ENCODE measurements around the gene KCNN3. TPM values are rescaled to one million over a fixed set of nuclear protein-coding genes. Genes with fewer than 3 reads are reported as not detected.

KCNN3 gene
- total and polyA plus RNA-seq, 2 of the 8 experiments (the other 6 are each of a cell fraction or from before 2014, with no cell fraction given) = 2.8 to 3.7 TPM

GRCh38 chr1:154730986-154731489 lies 139.0 kb downstream of the KCNN3 start:
- H2BK5ac ChIP-seq (ENCODE audit: low read depth, low read length) = peak overlapping the region; percentile 85; the same call in 1 of the 2 replicates
- H2BK120ac ChIP-seq (replicated peaks; ENCODE audit: low read depth, low read length) = no peak overlapping the region
- H2AK5ac ChIP-seq (ENCODE audit: low read depth, low read length) = 0 out of 2 replicates have a peak overlapping the region, but pooled peaks have one; percentile 41
- H3K36me3 ChIP-seq (ENCODE audit: control insufficient read depth in 2 of 4, insufficient read depth in 4 of 4, low read length in 3 of 4) = no peaks in the 10 kb centered on the region
- no peak for FAIRE-seq
- no peaks in the 10 kb centered on the region for H3K23me2 ChIP-seq (ENCODE audit: low read depth, low read length)
- H3K27ac ChIP-seq (ENCODE audit: low read depth, low read length) = no peak overlapping the region
- H3K4me3 ChIP-seq (ENCODE audit: extremely low read depth in 1 of 4, insufficient read depth in 2 of 4, low read depth in 3 of 4, low read length in 4 of 4) = no peak overlapping the region
- no peak overlapping the region for H2AFZ ChIP-seq (ENCODE audit: low read length)
- no peaks in the 10 kb centered on the region for H3K79me2 ChIP-seq (ENCODE audit: control insufficient read depth in 1 of 2, insufficient read depth in 2 of 2, low read length in 2 of 2)
- H2BK12ac ChIP-seq (ENCODE audit: low read depth, low read length) = peak overlapping the region; percentile 91
- no peak for DNase-seq (ENCODE audit: low read depth in 1 of 2, low spot score in 2 of 2)
- H3K23ac ChIP-seq (ENCODE audit: insufficient read length) = no peak overlapping the region
- no peak overlapping the region for H3K56ac ChIP-seq (replicated peaks; ENCODE audit: insufficient read length, low read depth, low read length)
- no peak overlapping the region for H3K4me2 ChIP-seq (ENCODE audit: insufficient read depth in 1 of 2, low read depth in 2 of 2, low read length in 2 of 2)
- H3K79me1 ChIP-seq (ENCODE audit: low read depth, low read length) = no peaks in the 10 kb centered on the region
- H2BK15ac ChIP-seq (ENCODE audit: low read length) = no peak overlapping the region
- no peaks in the 10 kb centered on the region for H4K20me1 ChIP-seq (replicated peaks in 1 of 2; ENCODE audit: control insufficient read depth in 1 of 2, insufficient read depth in 2 of 2, low read length in 2 of 2)
- H3K18ac ChIP-seq (ENCODE audit: extremely low read depth, low read length) = peak overlapping the region; percentile 26
- no peak overlapping the region; the same call in 1 of the 2 replicates for H4K8ac ChIP-seq (ENCODE audit: extremely low read depth, insufficient read depth, low read length)
- no peak overlapping the region for H4K91ac ChIP-seq (replicated peaks; ENCODE audit: insufficient read length, low read length)
- TF ChIP-seq KDM5A (IDR thresholded peaks at IDR 0.05; ENCODE audit: low read length) = no peak
- TF ChIP-seq EGR1 (IDR thresholded peaks at IDR 0.05; ENCODE audit: borderline replicate concordance, low read depth, low read length) = no peak
- no peak for TF ChIP-seq CTCF (IDR thresholded peaks at IDR 0.05; ENCODE audit: control extremely low read depth in 1 of 3, insufficient read depth in 1 of 3, low read depth in 1 of 3, low read length in 3 of 3)
- TF ChIP-seq SUZ12 (IDR thresholded peaks at IDR 0.05; ENCODE audit: low read length) = no peak
- TF ChIP-seq TAF7 (optimal IDR thresholded peaks at IDR 0.05; ENCODE audit: borderline replicate concordance, low read depth, low read length) = no peak
- TF ChIP-seq RAD21 (IDR thresholded peaks at IDR 0.05 in 1 of 2, conservative IDR thresholded peaks at IDR 0.05 in 1 of 2; ENCODE audit: low read depth in 2 of 2, low read length in 2 of 2) = no peak
- no peak for TF ChIP-seq YY1 (IDR thresholded peaks at IDR 0.05; ENCODE audit: low read depth, low read length)
- TF ChIP-seq TBP (IDR thresholded peaks at IDR 0.05; ENCODE audit: low read depth, low read length) = no peak
- no peak for TF ChIP-seq RNF2 (IDR thresholded peaks at IDR 0.05; ENCODE audit: borderline replicate concordance, low read depth, low read length, missing control alignments, poor library complexity, severe bottlenecking)
- CTCF ChIA-PET (ENCODE audit: partially characterized antibody) = interaction anchor here (0.6 to 2.7 kb wide), 9 partner anchors 8 to 157 kb away, joined by 3 to 19 read pairs (median 8); no protein-coding TSS in a partner anchor
- peaks cover 3 to 17% (median 8%) of the 10 kb centered on the region in 4 experiments; a peak in 6 of 7 replicates for H3K4me1 ChIP-seq (replicated peaks in 1 of 4; ENCODE audit: control insufficient read depth in 3 of 4, insufficient read depth in 4 of 4, low read length in 3 of 4)
- 71% methylated on average over 10 of the region's 10 CpGs; no CpG with 5 or more reads in 1 of the 2 experiments for WGBS, 2 experiments (ENCODE audit: extremely low coverage in 1 of 2, insufficient coverage in 1 of 2, insufficient read length in 1 of 2, insufficient replicate concordance in 2 of 2, low coverage in 1 of 2, low lambda C conversion rate in 2 of 2, missing lambda C conversion rate in 1 of 2)
- no peak overlapping the region for H3K14ac ChIP-seq (ENCODE audit: insufficient read length)
- no peak overlapping the region for H2BK20ac ChIP-seq (ENCODE audit: low read length)
- no peaks in the 10 kb centered on the region for H3K9me3 ChIP-seq (ENCODE audit: insufficient read depth in 2 of 2, low read depth in 1 of 2, low read length in 1 of 2)
- H3K4ac ChIP-seq (replicated peaks; ENCODE audit: insufficient read length, low read depth, low read length) = no peak overlapping the region
- no peaks in the 10 kb centered on the region for H3K27me3 ChIP-seq (replicated peaks in 1 of 4; ENCODE audit: control insufficient read depth in 3 of 4, extremely low read depth in 1 of 4, insufficient read depth in 3 of 4, low read length in 3 of 4)
- H3K9ac ChIP-seq (replicated peaks in 1 of 4; ENCODE audit: extremely low read depth in 1 of 4, low read depth in 3 of 4, low read length in 3 of 4) = no peak overlapping the region
- no peak overlapping the region for H4K5ac ChIP-seq (ENCODE audit: insufficient read length, low read depth, low read length)
- POLR2A ChIA-PET (ENCODE audit: partially characterized antibody) = interaction anchor here (0.9 to 1.4 kb wide), 2 partner anchors 12 to 124 kb away, joined by 3 to 4 read pairs; no protein-coding TSS in a partner anchor
